ENCODE measurements around the gene TMEM200A. TPM values are rescaled to one million over a fixed set of nuclear protein-coding genes. Genes with fewer than 3 reads are reported as not detected.

TMEM200A gene
- total RNA-seq, 1 donor from 2014 or later = 20.0 TPM

DNA sequence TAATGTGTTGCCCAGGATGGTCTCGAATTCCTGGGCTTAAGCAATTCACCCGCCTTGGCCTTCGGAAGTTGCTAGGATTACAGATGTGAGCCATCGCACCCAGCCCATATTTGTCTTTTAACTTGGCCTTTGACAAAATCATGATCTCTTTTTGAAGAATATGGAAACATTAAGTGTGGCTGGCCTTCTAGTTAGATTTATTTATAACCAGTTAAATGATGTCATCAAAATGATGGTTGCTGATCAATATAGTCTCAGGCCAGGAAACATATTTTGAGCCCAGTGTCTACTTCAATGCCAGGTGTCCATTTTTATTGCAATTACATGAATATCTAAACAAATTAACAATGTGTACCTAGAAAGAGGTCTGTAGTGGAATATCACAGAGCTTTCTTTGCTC, 69.4 kb downstream of the TMEM200A start:
- no peak for DNase-seq (ENCODE audit: low read depth)
- TF ChIP-seq, protein P1, sequence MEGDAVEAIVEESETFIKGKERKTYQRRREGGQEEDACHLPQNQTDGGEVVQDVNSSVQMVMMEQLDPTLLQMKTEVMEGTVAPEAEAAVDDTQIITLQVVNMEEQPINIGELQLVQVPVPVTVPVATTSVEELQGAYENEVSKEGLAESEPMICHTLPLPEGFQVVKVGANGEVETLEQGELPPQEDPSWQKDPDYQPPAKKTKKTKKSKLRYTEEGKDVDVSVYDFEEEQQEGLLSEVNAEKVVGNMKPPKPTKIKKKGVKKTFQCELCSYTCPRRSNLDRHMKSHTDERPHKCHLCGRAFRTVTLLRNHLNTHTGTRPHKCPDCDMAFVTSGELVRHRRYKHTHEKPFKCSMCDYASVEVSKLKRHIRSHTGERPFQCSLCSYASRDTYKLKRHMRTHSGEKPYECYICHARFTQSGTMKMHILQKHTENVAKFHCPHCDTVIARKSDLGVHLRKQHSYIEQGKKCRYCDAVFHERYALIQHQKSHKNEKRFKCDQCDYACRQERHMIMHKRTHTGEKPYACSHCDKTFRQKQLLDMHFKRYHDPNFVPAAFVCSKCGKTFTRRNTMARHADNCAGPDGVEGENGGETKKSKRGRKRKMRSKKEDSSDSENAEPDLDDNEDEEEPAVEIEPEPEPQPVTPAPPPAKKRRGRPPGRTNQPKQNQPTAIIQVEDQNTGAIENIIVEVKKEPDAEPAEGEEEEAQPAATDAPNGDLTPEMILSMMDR (IDR thresholded peaks at IDR 0.05; ENCODE audit: insufficient read depth, low read length, poor library complexity, severe bottlenecking) = no peak
- H3K4me3 ChIP-seq (ENCODE audit: low read depth, low read length) = no peak overlapping the region
- no peaks in the 10 kb centered on the region for H3K27me3 ChIP-seq (ENCODE audit: control insufficient read depth, insufficient read depth, low read length)
- H3K36me3 ChIP-seq (ENCODE audit: control insufficient read depth, insufficient read depth, low read length) = no peaks in the 10 kb centered on the region

DNA sequence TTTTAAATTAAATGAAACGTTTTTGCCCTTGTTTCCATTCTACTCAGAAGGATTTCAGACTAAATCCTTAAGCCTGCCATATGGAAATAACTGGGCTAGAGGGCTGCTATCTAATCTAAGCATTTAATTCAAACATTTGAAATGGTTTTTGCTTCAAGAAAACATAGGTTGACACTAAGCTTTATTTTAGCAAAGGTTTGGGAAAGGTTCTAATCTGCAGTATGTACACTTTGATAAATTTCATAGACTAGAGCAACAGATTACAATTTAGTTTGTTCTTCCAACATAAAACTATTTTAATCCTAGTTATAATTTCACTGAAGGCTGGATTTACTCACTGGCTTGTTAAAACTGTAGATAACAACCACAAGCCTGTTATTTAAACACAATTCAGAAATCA, 72.1 kb downstream of the TMEM200A start:
- TF ChIP-seq, protein P1 (IDR thresholded peaks at IDR 0.05; ENCODE audit: insufficient read depth, low read length, poor library complexity, severe bottlenecking) = no peak
- Histone ChIP-seq H3K4me3 (ENCODE audit: low read depth, low read length) (no peak overlapping the region), H3K27me3 (ENCODE audit: control insufficient read depth, insufficient read depth, low read length) (no peaks in the 10 kb centered on the region), H3K36me3 (ENCODE audit: control insufficient read depth, insufficient read depth, low read length) (peaks cover 2% of the 10 kb centered on the region)
- DNase-seq (ENCODE audit: low read depth) = no peak

DNA sequence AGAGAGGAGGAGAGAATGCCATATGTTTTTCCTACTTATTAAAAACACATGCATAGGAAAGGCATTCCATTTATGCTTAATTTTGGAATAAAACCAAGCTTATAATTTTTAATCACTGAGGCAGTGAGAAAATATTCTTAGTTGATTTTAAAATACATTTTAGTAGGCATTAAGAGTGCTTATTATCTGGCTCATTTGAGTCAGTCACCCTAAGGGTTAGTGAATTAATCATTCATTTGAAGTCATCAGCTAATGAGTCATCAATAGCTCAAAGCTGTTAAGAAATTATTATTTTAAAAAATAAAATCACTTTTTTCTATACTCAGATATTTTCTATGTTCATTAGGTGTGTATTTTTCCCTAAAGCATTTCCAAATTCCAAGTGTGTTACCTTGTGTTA, 81.6 kb downstream of the TMEM200A start:
- Histone ChIP-seq H3K27me3 (ENCODE audit: control insufficient read depth, insufficient read depth, low read length) (no peaks in the 10 kb centered on the region), H3K36me3 (ENCODE audit: control insufficient read depth, insufficient read depth, low read length) (no peaks in the 10 kb centered on the region), H3K4me3 (ENCODE audit: low read depth, low read length) (no peak overlapping the region)
- DNase-seq (ENCODE audit: low read depth) = no peak
- TF ChIP-seq, protein P1 (IDR thresholded peaks at IDR 0.05; ENCODE audit: insufficient read depth, low read length, poor library complexity, severe bottlenecking) = no peak

DNA sequence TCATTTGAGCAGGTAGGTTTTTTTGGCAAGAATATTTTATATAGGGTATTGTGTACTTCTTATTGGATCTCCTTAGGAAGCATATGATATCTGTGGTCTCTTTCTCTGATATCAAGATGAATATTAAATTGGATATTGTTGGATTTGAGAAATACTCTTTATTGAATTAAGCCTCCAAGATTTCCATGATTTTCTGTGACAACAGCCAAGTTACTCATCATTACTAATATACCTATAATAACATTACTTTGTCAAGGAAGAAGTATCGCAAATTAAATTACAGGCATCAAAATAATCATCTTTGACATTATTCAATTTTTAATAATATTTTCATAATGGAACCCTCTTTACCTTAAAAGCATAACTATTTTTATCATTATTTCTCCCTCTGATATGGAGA, 86.5 kb downstream of the TMEM200A start:
- Histone ChIP-seq H3K36me3 (ENCODE audit: control insufficient read depth, insufficient read depth, low read length) (no peaks in the 10 kb centered on the region), H3K27me3 (ENCODE audit: control insufficient read depth, insufficient read depth, low read length) (no peaks in the 10 kb centered on the region), H3K4me3 (ENCODE audit: low read depth, low read length) (no peak overlapping the region)
- DNase-seq (ENCODE audit: low read depth) = no peak
- TF ChIP-seq, protein P1 (IDR thresholded peaks at IDR 0.05; ENCODE audit: insufficient read depth, low read length, poor library complexity, severe bottlenecking) = no peak

DNA sequence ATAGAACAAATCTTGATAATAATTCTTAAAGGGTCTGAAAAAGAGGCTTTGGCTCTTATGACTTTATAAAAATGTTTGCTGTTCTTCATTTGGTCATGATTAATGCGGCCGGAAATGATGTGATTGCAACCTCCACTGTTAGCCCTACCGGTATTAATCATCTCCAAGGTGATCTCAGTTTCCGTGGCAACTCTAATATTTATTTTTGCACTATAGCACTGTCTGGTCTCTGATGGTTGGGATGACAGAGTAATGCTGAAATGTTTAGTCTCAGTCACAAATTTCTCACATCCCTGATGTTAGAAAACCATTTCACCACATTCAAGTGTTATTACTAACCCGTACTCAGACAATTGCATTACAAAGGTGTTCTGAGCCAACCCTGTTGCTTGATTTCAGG, 87.4 kb downstream of the TMEM200A start:
- H3K36me3 ChIP-seq (ENCODE audit: control insufficient read depth, insufficient read depth, low read length) = no peaks in the 10 kb centered on the region
- no peak overlapping the region for H3K4me3 ChIP-seq (ENCODE audit: low read depth, low read length)
- TF ChIP-seq, protein P1 (IDR thresholded peaks at IDR 0.05; ENCODE audit: insufficient read depth, low read length, poor library complexity, severe bottlenecking) = no peak
- no peak for DNase-seq (ENCODE audit: low read depth)
- no peaks in the 10 kb centered on the region for H3K27me3 ChIP-seq (ENCODE audit: control insufficient read depth, insufficient read depth, low read length)

DNA sequence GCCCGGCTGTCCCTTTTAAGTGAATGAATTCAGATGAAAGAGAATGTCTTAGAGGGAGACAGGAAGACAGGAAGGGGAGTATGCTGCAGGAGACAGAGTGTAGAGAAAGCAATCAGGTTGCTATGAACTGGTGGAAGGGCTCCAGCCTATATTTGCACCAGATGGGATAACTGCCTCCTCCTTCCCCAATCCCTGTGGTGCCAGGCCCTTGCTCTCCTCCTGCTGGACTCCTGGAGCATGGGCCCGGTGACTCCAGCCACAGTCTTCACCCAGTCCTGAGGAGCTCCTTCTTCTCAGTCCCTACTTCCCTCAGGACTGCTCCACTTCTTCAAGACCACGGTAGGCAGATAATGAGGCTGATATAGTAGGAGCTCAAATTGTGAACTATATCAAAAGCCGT, 91.8 kb downstream of the TMEM200A start:
- Histone ChIP-seq H3K36me3 (ENCODE audit: control insufficient read depth, insufficient read depth, low read length) (no peaks in the 10 kb centered on the region), H3K4me3 (ENCODE audit: low read depth, low read length) (no peak overlapping the region), H3K27me3 (ENCODE audit: control insufficient read depth, insufficient read depth, low read length) (no peaks in the 10 kb centered on the region)
- DNase-seq (ENCODE audit: low read depth) = no peak
- TF ChIP-seq, protein P1 (IDR thresholded peaks at IDR 0.05; ENCODE audit: insufficient read depth, low read length, poor library complexity, severe bottlenecking) = no peak
